GM18508 (cell line): ENCODE measurements around the gene OR8U1.
"Not testable (repeated sequence)": the region's sequence is repeated elsewhere in the genome, so short reads cannot be mapped to it uniquely, and the experiment has no call there.

Experiments used
- ATAC-seq: cut with Tn5 transposase; IDR thresholded peaks from one replicate; pipeline ENCODE4 v1.9.1; 2021; ENCODE audit warnings: moderate number of reproducible peaks; ENCODE audit not compliant: insufficient read depth, unreplicated experiment

Gene OR8U1

DNA sequence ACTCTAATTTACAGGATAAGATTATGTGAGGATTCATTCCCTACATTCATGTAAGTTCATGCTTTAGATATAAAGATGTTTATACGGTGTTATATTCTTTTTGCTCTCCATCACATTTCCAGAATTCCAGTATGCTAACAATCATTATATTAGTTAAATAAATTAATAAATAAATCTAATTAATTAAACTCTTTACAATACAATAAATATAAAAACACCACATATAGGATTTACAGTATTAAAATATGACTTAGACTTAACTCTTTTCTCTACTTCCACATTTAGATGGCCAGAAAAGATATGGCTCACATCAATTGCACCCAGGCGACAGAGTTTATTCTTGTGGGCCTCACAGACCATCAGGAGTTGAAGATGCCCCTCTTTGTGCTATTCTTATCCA is at the start of gene OR8U1:
Gene OR8U1 (plus strand): TSS at position 301 of the 400 bp plus-strand sequence. CDS start 0 bp downstream, at position 301.
- ATAC-seq = no peak

DNA sequence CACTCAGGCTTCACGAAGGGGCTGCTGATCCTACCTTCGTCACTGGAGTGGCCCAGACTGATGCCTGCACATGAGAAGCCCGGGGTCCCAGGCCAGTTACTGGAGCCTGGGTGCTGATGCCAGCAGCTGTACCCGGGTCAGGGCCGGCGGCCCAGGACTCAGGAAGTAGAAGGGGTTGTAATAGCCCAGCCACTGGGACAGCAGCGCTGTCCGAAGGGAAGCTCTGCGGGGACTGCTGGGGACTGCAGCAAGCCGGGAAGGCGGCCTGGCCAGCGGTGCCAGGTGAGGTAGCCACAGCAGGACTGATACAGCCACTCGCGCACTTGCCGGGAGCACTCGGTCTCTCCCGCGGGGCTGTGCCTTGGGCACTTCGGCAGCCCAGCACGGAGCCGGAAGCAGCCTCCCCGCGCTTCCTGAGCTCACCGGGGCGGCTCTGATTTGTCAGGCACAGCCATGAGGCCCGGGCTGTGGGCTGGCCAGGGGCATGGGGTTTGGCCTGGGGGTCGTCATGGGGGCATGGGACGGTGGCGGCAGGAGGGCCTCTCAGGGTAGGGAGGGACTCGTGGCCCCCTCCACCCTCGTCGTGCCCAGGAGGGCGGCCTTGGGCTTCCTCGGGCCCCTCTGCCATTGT is 43.4 kb upstream of the OR8U1 start:
- no peak for ATAC-seq

DNA sequence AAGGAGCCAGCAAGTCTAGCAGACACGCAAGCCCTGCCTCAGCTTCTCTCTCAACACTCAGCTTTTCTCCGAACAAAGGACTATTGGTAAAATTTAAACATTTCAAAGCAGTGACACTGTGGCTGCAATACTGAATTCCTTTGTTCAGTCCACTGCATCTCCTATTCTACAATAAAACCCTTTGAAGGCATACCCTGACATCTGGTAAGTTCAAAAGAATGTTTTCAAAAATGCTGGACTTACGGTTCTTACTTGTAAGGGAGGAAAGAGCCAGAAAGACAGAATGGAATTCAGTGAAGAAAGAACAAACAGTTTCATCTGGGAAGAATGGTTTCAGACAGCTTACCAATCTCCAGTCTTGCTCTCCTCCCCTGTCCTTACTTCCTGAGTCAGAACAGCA is 42.3 kb upstream of the OR8U1 start:
- ATAC-seq = no peak

DNA sequence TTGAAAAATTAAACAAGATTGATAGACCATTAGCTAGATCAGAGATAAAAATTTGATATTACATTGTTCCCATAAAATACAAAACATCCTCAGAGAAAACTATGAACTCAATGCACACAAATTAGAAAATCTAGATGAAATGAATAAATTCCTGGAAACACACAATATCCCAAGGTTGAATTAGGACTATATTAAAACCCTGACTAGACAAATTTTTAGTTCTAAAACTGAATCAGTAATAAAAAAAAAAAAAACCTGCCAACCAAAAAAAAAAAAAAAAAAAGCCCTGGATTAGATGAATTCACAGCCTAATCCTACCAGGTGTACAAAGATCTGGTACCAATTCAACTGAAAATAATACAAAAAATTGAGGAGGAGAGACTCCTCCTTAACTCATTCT is 35.1 kb upstream of the OR8U1 start:
- no peak for ATAC-seq

DNA sequence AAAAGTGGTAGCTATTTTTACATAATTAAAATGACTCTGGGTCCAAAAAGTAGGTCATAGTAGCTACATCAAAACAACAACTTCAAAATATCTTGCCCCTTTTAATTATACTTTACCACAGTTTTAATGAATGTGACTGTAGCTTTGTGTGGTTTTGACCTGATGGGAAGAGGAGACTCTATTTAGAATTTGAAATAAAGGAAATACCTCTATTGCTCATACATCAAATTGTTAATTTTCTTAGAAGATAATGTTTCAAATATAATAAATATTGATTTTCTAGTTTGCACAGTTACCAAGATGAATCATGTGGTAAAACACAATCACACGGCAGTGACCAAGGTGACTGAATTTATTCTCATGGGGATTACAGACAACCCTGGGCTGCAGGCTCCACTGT is 29.7 kb upstream of the OR8U1 start, which contains the start of gene OR8K1:
Gene OR8K1 (plus strand): TSS at position 301 of the 400 bp plus-strand sequence. CDS start 0 bp downstream, at position 301.
- no peak for ATAC-seq

DNA sequence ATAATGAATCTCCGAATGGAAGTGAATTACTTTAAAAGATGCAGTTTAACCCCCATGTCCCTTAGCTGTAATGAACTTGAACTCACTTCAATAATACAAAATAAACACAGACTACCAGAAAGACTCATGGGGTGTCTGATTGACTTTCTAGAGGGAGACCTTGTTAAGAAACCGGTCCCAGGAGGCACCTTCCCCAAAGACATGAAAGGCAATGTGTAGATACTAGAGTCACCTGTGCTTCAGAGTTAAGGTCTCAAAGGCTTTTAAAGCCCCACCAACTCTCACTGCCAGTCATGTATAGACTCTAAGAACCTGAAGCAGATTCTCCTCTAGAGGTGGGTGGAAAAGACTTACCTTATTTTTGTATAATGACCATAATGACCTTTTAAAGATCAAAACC is 21.4 kb upstream of the OR8U1 start, which contains the start of gene OR8J1:
Gene OR8J1 (plus strand): TSS at position 301 of the 400 bp plus-strand sequence. CDS start 5,956 bp downstream, outside the sequence.
- ATAC-seq = no peak

DNA sequence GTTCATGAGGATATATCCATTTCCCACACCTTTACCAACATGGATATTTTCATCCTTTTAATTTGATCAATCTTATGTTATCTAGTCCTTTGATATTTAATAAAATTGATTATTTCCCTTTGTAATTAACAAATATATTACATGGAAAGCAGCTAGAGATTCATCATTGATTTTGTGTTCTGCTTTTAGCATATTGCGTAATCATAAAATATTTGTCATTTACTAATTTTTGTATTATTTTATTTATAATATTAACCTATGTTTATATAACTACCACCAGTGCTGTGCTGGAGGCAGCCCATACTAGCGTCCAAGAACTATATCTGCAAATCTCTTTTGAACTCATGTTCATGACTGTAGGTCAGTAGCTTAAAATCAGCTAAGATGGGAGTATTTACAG is 4.7 kb downstream of the OR8U1 start:
- ATAC-seq = no peak

DNA sequence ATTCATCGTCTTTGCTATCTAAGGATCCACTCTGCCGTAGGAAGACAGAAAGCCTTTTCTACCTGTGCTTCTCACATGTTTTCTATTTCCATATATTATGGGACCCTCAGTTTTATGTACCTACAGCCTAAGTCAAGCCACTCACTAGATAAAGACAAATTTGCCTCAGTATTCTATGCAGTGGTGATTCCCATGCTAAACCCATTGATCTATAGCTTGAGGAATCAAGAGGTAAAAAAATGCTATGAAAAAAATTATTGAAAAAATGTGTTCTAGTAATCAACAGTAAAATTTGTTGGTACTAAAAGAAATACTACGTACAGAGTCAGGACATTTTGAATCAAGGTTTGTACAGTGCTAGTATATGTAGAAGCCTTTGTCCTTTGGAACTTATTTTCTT is 19.0 kb downstream of the OR8U1 start:
- no peak for ATAC-seq

DNA sequence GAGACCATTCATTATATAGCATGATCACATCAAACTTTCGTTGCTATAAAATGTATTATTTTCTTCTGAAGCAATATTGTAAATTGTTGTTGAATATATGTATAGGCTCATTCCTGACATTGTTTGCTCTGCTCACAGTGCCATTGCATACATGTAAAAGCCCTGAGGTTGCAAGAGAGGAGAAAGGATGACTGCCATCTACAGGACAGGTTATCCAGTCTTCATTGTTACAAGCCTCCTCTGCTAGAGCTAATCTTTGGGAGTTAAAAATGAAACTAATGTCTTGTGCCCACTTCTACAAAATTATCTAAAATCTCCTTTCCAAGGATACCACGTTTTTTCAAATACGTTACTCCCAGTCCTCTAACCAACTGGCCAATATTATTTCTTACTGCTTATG is 20.6 kb downstream of the OR8U1 start:
- ATAC-seq = no peak

DNA sequence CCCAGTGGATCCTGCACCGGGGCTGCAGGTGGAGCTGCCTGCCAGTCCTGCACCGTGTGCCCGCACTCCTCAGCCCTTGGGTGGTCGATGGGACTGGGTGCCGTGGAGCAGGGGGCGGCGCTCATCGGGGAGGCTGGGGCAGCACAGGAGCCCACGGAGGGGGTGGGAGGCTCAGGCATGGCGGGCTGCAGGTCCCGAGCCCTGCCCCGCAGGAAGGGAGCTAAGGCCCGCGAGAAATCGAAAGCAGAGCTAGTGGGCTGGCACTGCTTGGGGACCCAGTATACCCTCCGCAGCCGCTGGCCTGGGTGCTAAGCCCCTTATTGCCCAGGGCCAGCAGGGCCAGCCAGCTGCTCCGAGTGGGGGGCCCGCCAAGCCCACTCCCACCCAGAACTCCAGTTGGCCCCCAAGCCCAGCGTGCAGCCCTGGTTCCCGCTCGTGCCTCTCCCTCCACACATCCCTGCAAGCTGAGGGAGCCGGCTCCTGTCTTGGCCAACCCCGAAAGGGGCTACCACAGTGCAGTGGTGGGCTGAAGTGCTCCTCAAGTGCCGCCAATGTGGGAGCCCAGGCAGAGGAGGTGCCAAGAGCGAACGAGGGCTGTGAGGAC is 26.5 kb downstream of the OR8U1 start:
- not testable (repeated sequence) for ATAC-seq

DNA sequence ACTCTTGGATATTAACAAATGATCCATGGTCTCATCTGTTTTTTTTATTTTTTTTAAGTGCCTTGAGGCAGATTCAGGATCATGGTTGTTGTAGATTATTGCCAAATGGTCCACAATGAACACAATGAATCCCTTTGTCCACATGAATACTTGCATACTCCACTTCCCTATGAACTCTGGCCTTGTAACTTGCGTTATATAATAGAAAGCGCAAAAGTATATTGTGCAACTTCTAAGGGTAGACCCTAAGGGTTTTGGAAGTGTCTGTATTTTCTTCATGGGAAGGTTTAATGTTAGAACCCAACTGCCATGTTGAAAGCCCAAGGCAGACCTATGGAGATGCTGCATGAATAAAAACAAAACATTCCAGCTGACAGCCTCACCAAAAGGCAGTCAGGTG is 29.0 kb downstream of the OR8U1 start:
- ATAC-seq = no peak

DNA sequence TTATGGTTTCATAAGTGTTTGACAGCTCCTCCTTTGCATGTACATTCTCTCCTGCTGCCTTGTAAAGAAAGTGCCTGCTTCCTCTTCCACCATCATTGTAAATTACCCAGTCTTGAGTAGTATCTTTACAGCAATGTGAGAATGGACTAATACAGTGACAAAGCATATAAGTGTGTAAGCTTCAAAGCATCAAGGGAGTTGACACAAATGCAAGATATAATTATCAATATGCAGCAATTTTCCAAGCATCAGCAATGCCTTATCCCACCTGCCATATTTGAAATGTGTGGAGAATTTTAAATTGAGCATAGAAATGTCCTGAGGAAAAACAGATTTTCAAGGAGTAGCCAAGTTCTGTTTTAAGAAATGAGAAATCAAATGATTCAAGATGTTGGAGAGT is 35.4 kb downstream of the OR8U1 start:
- ATAC-seq = no peak

DNA sequence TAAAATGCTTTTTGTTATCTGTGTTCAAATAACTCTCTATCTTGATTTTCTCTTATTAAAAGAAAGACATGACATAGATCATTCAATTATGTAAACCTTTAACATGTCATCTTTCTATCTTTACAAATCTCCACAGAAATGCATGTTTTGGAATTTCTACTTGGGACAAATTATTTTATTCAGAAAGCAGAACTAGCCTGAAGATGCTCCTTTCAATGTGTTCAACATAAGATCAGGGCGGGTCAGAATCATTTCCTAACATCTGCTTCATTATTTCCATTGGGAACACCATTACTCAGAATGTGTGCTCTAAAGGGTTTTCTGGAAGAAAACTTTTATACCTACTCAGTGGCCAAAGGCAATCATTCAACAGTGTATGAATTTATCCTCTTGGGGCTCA is 37.0 kb downstream of the OR8U1 start, which contains the start of gene OR5AL1:
Gene OR5AL1 (plus strand): TSS at position 301 of the 400 bp plus-strand sequence.
- ATAC-seq = no peak
